Suprapubic skin (tissue), 4 donors: Measurements from ENCODE around the gene POF1B. TPM values are rescaled to one million over a fixed set of nuclear protein-coding genes. Genes with fewer than 3 reads are reported as not detected.
A peak's percentile ranks its signal among the peaks of the same experiment; 100 is the strongest.
"Not testable (repeated sequence)": the region's sequence is repeated elsewhere in the genome, so short reads cannot be mapped to it uniquely, and the experiment has no call there.

Source experiments
- DNase-seq, 2 donors: peaks; one replicate each; pipeline ENCODE4 v3.0.0-alpha.2; 2019; ENCODE audit warnings: low spot score in 2 of 2
- H3K27ac ChIP-seq: fragments of 200-600 bp; sonication (generic); one replicate; pipeline ENCODE4 v1.5.1; 2019
- H3K27me3 ChIP-seq: fragments of 200-600 bp; sonication (generic); one replicate; pipeline ENCODE4 v1.5.1; 2019
- H3K36me3 ChIP-seq: fragments of 200-600 bp; sonication (generic); one replicate; pipeline ENCODE4 v1.5.1; 2019
- H3K4me1 ChIP-seq: fragments of 200-600 bp; sonication (generic); one replicate; pipeline ENCODE4 v1.5.1; 2019
- H3K4me3 ChIP-seq: fragments of 200-600 bp; sonication (generic); one replicate; pipeline ENCODE4 v1.5.1; 2019; ENCODE audit warnings: mild to moderate bottlenecking
- H3K9me3 ChIP-seq: fragments of 200-600 bp; sonication (generic); one replicate; pipeline ENCODE4 v1.5.1; 2019
- CTCF ChIP-seq, 2 donors: fragments of 200-600 bp in 1 of 2; fragments of 450-650 bp in 1 of 2; sonication (generic) in 1 of 2; IDR thresholded peaks; one replicate each; pipeline ENCODE4 v1.5.1; 2016 to 2019; ENCODE audit warnings: antibody characterized with exemption in 2 of 2, mild to moderate bottlenecking in 1 of 2, moderate library complexity in 1 of 2
- EP300 ChIP-seq: sonication (generic); formaldehyde crosslinking; IDR thresholded peaks from one replicate; pipeline ENCODE4 v1.6.1; 2017; ENCODE audit warnings: antibody characterized with exemption
- POLR2A ChIP-seq, 2 donors: fragments of 450-650 bp; IDR thresholded peaks; one replicate each; pipeline ENCODE4 v1.6.1; 2017; ENCODE audit warnings: antibody characterized with exemption in 2 of 2, mild to moderate bottlenecking in 2 of 2, moderate library complexity in 2 of 2
- POLR2AphosphoS5 ChIP-seq, 3 donors: sonication (generic); formaldehyde crosslinking; IDR thresholded peaks; one replicate each; pipeline ENCODE4 v1.6.1; 2017; ENCODE audit warnings: antibody characterized with exemption in 3 of 3
- WGBS: methylation state at CpG from one replicate; pipeline ENCODE4 v1.1.5; 2018; 5-methylcytosine and 5-hydroxymethylcytosine counted together
- total RNA-seq, 4 donors: library from RNA; depleted of rRNA; stranded (reverse); fragments of >200 nt; gene quantifications; one replicate each; pipeline ENCODE4 v1.1.0, GENCODE V29; 2016

POF1B gene
- total RNA-seq, 4 donors from 2014 or later: 139 to 330 (median 304) TPM

GRCh38 chrX:85345523-85345922, 33.9 kb downstream of the POF1B start:
- no peaks in the 10 kb centered on the region for H3K4me1 ChIP-seq
- TF ChIP-seq EP300 (no peak), POLR2A (IDR thresholded peaks at IDR 0.05) (no peak), CTCF (IDR thresholded peaks at IDR 0.05) (no peak), POLR2AphosphoS5 (IDR thresholded peaks at IDR 0.05) (no peak)
- no peak overlapping the region for H3K27ac ChIP-seq
- H3K4me3 ChIP-seq: no peak overlapping the region
- no peaks in the 10 kb centered on the region for H3K27me3 ChIP-seq
- H3K36me3 ChIP-seq: no peaks in the 10 kb centered on the region
- DNase-seq: no peak
- no peaks in the 10 kb centered on the region for H3K9me3 ChIP-seq
- 58% methylated on average over 2 of the region's 2 CpGs for WGBS

DNA sequence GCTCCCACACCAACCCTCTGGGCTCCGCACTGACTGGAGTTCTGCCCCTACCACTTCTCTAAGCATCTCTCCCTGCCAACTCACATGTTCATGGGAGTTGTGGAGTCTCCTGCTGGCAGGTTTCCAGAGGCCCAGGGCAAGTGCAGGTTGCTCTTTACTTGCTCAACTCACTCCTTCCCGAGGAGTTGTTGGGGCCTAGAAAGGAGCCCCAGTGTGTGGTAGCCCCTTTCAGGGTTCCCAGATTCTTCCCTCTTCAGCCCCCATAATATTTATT, 52.5 kb downstream of the POF1B start:
- no peak for TF ChIP-seq EP300
- no peak for TF ChIP-seq POLR2A (IDR thresholded peaks at IDR 0.05)
- TF ChIP-seq CTCF (IDR thresholded peaks at IDR 0.05): no peak
- TF ChIP-seq POLR2AphosphoS5 (IDR thresholded peaks at IDR 0.05): no peak
- peak in 1 of 2 donors; percentile 38 for DNase-seq
- WGBS: 69% methylated on average over 2 of the region's 2 CpGs

GRCh38 chrX:85326234-85327059, 53.0 kb downstream of the POF1B start:
- H3K27me3 ChIP-seq: no peaks in the 10 kb centered on the region
- H3K36me3 ChIP-seq: no peaks in the 10 kb centered on the region
- WGBS: 81% methylated on average over 5 of the region's 29 CpGs
- H3K4me1 ChIP-seq: no peaks in the 10 kb centered on the region
- H3K9me3 ChIP-seq: no peaks in the 10 kb centered on the region
- no peak overlapping the region for H3K4me3 ChIP-seq
- H3K27ac ChIP-seq: no peak overlapping the region
- TF ChIP-seq POLR2AphosphoS5 (IDR thresholded peaks at IDR 0.05) (no peak), CTCF (IDR thresholded peaks at IDR 0.05) (no peak), EP300 (no peak), POLR2A (IDR thresholded peaks at IDR 0.05) (no peak)
- DNase-seq: peak in 1 of 2 donors; percentile 51

More for the DNA sequence above, 52.5 kb downstream of the POF1B start:
- no peaks in the 10 kb centered on the region for H3K4me1 ChIP-seq
- H3K27ac ChIP-seq: no peak overlapping the region
- H3K36me3 ChIP-seq: no peaks in the 10 kb centered on the region
- no peaks in the 10 kb centered on the region for H3K27me3 ChIP-seq
- no peak overlapping the region for H3K4me3 ChIP-seq
- no peaks in the 10 kb centered on the region for H3K9me3 ChIP-seq

DNA sequence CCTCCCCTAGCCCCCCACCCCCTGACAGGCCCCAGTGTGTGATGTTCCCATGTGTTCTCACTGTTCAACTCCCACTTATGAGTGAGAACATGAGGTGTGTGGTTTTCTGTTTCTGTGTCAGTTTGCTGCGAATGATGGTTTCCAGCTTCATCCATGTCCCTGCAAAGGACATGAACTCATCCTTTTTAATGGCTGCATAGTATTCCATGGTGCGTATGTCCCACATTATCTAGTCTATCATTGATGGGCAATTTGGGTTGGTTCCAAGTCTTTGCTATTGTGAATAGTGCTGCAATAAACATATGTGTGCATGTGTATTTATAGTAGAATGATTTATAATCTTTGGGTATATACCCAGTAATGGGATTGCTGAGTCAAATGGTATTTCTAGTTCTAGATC, 68.1 kb downstream of the POF1B start:
- not testable (repeated sequence) for H3K27me3 ChIP-seq, DNase-seq, H3K27ac ChIP-seq, H3K4me3 ChIP-seq, H3K9me3 ChIP-seq, H3K36me3 ChIP-seq, H3K4me1 ChIP-seq
- 95% methylated on average over 2 of the region's 2 CpGs for WGBS

DNA sequence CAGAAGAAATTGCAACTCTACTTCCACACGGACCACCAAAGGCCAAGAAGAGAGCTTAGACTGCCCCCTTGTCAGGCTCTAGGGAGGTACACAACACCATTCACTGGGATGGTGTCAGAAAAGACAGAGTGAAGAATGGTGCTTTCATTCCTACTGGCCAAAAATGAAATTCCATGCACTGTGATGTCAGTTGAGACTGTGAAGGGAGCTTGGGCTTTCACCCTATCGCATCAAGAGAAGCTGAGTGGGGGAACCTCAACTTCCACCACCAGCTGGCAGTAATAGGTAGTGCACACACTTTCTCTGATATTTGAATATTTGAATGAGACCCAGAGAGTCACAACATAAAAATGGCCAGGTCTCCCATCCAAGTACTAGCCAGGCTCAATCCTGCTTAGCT, 69.7 kb downstream of the POF1B start:
- H3K4me1 ChIP-seq: no peaks in the 10 kb centered on the region
- no peaks in the 10 kb centered on the region for H3K27me3 ChIP-seq
- WGBS: 80% methylated on average over 2 of the region's 2 CpGs
- DNase-seq: no peak
- TF ChIP-seq EP300 (no peak), CTCF (IDR thresholded peaks at IDR 0.05) (no peak), POLR2A (IDR thresholded peaks at IDR 0.05) (no peak), POLR2AphosphoS5 (IDR thresholded peaks at IDR 0.05) (no peak)
- no peak overlapping the region for H3K27ac ChIP-seq
- H3K36me3 ChIP-seq: no peaks in the 10 kb centered on the region
- H3K4me3 ChIP-seq: no peak overlapping the region
- H3K9me3 ChIP-seq: no peaks in the 10 kb centered on the region

- no peaks in the 10 kb centered on the region for H3K4me1 ChIP-seq
- H3K4me3 ChIP-seq: no peak overlapping the region
- TF ChIP-seq POLR2A (IDR thresholded peaks at IDR 0.05) (no peak), EP300 (no peak), CTCF (IDR thresholded peaks at IDR 0.05) (no peak), POLR2AphosphoS5 (IDR thresholded peaks at IDR 0.05) (no peak)
- H3K36me3 ChIP-seq: no peaks in the 10 kb centered on the region
- no peaks in the 10 kb centered on the region for H3K9me3 ChIP-seq
- H3K27ac ChIP-seq: no peak overlapping the region
- DNase-seq: no peak
- H3K27me3 ChIP-seq: no peaks in the 10 kb centered on the region
- 78% methylated on average over 3 of the region's 3 CpGs for WGBS
These were observed 75.9 kb downstream of the POF1B start for GRCh38 chrX:85303544-85303943.
